PFSK-1 (cell line): Measurements from ENCODE around the gene ZPR1.

ENCODE experiments used
- FOXP2 ChIP-seq: optimal IDR thresholded peaks from 2 replicates; pipeline ENCODE3; 2011; ENCODE audit warnings: borderline replicate concordance, control low read depth, inconsistent platforms; ENCODE audit not compliant: insufficient read depth; ENCODE audit errors: extremely low read length, extremely low read depth
- POLR2AphosphoS5 ChIP-seq: IDR thresholded peaks from 2 replicates; pipeline ENCODE4 v1.6.1; 2012; ENCODE audit warnings: low read depth, mild to moderate bottlenecking, control low read depth, low read length, moderate library complexity
- SIN3A ChIP-seq: IDR thresholded peaks from 2 replicates; pipeline ENCODE4 v1.6.1; 2012; ENCODE audit warnings: mild to moderate bottlenecking, low read length, moderate library complexity, borderline replicate concordance; ENCODE audit not compliant: insufficient read depth
- TAF1 ChIP-seq: IDR thresholded peaks from 2 replicates; pipeline ENCODE4 v1.6.1; 2012; ENCODE audit warnings: low read length, control low read depth, borderline replicate concordance; ENCODE audit not compliant: insufficient read depth
- TF ChIP-seq, protein P1 (sequence below), 2 experiments: IDR thresholded peaks; 2 replicates each; pipeline versions ENCODE4 v1.6.1 to v1.8.0; 2011 to 2012; ENCODE audit warnings: low read depth in 2 of 2, low read length in 2 of 2, control low read depth in 1 of 2, inconsistent platforms in 1 of 2, mild to moderate bottlenecking in 1 of 2, moderate library complexity in 1 of 2; ENCODE audit not compliant: insufficient read depth in 1 of 2

DNA sequence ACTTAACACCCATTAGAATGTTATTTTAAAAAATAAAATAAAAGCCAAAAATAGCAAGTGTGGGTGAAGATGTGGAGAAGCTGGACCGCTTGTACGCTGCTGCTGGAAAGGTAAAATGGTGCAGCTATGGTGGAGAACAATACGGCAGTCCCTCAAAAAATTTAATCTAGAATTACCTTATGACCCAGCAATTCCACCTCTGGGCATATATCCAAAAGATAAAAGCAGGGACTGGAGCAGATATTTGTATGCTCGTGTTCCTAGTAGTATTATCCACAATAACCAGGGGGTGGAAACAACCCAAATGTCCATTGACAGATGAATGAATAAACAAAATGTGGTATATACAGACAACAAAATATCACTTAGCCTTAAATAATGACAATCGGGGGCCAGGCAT lies 10.0 kb upstream of the ZPR1 start:
- TF ChIP-seq TAF1 (no peak), SIN3A (no peak), POLR2AphosphoS5 (no peak), FOXP2 (no peak)
- TF ChIP-seq, protein P1, sequence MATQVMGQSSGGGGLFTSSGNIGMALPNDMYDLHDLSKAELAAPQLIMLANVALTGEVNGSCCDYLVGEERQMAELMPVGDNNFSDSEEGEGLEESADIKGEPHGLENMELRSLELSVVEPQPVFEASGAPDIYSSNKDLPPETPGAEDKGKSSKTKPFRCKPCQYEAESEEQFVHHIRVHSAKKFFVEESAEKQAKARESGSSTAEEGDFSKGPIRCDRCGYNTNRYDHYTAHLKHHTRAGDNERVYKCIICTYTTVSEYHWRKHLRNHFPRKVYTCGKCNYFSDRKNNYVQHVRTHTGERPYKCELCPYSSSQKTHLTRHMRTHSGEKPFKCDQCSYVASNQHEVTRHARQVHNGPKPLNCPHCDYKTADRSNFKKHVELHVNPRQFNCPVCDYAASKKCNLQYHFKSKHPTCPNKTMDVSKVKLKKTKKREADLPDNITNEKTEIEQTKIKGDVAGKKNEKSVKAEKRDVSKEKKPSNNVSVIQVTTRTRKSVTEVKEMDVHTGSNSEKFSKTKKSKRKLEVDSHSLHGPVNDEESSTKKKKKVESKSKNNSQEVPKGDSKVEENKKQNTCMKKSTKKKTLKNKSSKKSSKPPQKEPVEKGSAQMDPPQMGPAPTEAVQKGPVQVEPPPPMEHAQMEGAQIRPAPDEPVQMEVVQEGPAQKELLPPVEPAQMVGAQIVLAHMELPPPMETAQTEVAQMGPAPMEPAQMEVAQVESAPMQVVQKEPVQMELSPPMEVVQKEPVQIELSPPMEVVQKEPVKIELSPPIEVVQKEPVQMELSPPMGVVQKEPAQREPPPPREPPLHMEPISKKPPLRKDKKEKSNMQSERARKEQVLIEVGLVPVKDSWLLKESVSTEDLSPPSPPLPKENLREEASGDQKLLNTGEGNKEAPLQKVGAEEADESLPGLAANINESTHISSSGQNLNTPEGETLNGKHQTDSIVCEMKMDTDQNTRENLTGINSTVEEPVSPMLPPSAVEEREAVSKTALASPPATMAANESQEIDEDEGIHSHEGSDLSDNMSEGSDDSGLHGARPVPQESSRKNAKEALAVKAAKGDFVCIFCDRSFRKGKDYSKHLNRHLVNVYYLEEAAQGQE (IDR thresholded peaks at IDR 0.05; ENCODE audit: insufficient read depth in 1 of 2, low read depth in 2 of 2, low read length in 2 of 2): no peak
